VCaP (cell line): ENCODE measurements around the gene ZNF79.

Experiments
- H3K27ac ChIP-seq: fragments of 450-650 bp; 2 replicates; pipeline ENCODE4 v1.5.1; 2017
- TF ChIP-seq, protein P1 (sequence below): fragments of 450-650 bp; conservative IDR thresholded peaks from 2 replicates; pipeline ENCODE4 v1.5.1; 2017; ENCODE audit warnings: mild to moderate bottlenecking, moderate library complexity

ZNF79 gene

DNA sequence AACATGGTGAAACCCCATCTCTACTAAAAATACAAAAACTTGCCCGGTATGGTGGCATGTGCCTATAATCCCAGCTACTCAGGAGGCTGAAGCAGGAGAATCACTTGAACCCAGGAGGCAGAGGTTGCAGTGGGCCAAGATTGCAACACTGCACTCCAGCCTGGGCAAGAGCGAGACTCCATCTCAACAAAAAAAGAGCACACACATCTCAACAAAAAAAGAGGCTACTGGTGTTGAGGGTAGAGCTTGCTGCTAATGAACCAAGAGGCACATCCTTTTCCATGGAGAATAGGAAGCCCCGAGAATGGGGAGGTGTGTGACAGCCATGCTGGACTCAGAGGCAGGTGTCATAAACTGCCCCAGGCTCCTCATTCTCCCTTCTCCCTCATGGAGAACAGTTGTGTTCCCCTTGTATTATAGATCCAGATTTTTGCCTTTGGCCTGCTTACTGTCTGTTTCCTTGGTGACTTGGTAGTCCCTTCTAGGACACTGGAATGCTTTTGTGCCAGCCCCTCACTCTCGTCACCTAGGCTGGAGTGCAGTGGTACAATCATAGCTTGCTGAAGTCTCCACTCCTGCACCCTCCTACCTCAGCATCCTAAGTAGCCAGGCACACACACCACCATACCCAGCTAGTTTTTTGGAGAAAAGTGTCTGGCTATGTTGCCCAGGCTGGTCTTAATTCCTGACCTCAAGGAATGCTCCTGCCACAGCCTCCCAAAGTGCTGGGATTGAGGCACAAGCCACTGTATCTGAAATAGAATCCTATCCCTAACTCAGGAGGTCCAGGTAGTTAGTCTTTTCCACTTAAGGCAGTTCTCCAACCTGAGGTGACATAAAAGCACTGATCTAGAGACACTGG lies 21.9 kb downstream of the ZNF79 start:
- TF ChIP-seq, protein P1, sequence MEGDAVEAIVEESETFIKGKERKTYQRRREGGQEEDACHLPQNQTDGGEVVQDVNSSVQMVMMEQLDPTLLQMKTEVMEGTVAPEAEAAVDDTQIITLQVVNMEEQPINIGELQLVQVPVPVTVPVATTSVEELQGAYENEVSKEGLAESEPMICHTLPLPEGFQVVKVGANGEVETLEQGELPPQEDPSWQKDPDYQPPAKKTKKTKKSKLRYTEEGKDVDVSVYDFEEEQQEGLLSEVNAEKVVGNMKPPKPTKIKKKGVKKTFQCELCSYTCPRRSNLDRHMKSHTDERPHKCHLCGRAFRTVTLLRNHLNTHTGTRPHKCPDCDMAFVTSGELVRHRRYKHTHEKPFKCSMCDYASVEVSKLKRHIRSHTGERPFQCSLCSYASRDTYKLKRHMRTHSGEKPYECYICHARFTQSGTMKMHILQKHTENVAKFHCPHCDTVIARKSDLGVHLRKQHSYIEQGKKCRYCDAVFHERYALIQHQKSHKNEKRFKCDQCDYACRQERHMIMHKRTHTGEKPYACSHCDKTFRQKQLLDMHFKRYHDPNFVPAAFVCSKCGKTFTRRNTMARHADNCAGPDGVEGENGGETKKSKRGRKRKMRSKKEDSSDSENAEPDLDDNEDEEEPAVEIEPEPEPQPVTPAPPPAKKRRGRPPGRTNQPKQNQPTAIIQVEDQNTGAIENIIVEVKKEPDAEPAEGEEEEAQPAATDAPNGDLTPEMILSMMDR = no peak
- H3K27ac ChIP-seq = peak overlapping the region; percentile 98

DNA sequence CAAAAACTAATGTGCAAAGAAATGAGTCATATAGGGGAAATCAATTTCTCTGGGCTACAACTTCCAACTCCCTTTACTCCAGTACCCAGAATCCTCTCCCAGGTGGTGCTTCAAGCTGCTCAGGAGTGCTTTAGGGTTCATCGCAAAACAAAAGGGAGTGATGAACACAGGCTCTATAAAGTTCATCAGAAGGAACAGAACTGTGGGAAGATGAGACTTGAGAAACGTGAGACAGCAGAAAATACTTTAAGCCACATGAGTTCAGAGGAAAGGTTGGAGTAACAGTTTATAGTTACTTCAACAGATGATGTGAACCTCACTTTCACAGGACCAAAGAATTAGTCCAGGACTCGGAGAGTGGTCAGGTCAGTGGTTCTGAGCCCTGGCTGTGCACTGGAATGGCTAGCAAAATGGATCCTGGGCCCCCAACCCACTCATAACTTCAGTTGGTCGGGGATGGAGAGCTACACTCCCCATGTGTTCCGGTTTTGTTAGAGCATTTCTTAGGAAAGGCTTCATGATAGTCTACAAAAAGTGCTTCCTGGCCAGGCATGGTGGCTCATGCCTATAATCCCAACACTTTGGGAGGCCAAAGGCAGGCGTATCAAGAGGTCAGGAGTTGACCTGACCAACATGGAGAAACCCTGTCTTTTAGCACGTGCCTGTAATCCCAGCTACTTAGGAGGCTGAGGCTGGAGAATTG lies 22.7 kb downstream of the ZNF79 start:
- peak overlapping the region; percentile 98 for H3K27ac ChIP-seq
- TF ChIP-seq, protein P1 = no peak

DNA sequence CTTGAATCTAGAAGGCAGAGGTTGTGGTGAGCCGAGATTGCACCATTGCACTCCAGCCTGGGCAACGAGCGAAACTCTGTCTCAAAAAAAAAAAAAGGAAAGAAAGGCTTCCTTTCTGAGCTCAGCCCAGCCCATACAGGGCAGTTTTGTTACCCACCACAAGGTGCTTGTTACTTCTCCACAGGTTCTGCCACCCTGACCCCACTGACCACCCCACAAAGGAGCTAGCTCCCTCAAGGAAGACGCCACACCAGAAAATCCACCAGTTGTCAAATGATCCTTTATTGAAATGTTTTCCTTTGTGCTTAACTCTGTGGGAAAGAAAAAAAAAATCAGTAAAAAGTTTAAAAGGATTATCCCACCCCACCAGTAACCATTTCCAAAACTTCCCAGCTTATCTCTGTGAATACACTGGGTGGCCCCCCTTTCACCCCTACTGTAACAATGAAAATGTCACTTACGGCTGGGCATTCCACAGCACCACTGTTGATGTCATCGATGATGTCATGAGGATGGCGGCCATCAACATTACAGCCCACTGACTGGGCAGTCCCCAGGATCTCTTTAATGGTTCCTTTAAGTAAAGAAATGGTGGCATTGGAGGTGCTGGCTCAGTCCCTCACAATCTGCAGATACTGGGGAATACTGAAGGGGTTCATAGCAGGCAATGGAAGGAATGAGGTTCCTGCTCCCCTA lies 23.4 kb downstream of the ZNF79 start:
- H3K27ac ChIP-seq = peak overlapping the region; percentile 98
- TF ChIP-seq, protein P1 = no peak

DNA sequence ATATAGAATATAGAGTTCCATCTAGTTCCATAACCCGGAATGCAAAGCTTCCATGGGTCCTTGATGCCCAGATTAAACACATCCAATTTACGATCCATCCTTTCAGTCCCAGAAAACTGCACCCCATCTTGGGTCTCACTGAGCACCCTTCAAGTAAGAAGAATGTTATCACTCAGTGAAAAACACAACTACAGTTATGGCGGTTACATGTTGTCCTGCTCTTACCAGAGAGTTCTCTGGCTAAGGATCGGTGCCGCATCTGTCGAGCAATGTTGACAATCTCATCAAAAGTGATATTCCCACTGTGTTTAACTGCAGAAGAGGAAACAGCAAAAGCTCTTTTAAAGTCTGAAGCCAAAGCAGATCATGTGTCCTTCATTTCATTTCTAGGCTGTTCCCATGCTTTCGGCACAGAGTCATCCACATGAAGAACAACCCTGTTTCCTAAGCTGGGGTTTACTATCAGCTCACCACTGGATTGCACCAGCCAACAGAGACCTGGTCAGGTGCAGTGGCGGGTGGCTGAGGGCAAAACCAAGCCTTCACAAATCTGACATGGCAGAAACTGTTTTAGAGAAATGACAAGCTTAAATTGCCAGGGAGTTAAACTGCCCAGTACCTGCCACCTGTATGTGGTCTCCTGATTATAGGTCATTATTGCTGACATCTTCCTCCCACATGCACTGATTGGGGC lies 24.1 kb downstream of the ZNF79 start:
- H3K27ac ChIP-seq = peak overlapping the region; percentile 98
- TF ChIP-seq, protein P1 = no peak

DNA sequence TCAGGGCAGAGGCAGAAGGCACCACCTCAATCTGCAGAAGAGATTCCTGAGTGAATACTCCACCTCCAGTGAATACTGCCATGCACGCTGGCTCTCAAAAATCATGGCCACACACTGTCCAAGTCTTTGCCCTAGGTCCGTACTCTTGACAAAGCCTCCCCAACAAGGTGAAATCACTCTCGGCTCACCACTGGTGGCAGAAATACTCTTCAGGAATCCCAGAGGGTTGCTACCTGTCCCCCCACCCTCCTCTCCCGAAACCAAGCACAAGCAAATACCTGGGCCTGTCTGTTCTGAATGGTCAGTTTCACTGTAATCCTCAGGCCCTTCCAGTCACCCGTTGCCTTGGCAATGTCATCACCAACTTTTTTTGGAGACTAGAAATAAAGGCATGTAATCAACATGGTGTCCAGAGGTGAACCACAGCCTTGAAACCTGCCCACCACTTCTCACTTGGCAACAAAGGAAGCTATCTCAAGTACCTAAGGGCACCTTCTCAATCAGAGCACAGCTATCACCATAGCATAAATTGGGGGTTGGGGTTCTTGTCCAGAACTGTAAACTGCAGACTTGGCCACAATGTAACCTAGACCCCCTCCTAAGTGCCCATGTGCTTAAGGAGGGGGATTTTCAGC lies 25.3 kb downstream of the ZNF79 start:
- TF ChIP-seq, protein P1 = no peak
- peak overlapping the region; percentile 98 for H3K27ac ChIP-seq

DNA sequence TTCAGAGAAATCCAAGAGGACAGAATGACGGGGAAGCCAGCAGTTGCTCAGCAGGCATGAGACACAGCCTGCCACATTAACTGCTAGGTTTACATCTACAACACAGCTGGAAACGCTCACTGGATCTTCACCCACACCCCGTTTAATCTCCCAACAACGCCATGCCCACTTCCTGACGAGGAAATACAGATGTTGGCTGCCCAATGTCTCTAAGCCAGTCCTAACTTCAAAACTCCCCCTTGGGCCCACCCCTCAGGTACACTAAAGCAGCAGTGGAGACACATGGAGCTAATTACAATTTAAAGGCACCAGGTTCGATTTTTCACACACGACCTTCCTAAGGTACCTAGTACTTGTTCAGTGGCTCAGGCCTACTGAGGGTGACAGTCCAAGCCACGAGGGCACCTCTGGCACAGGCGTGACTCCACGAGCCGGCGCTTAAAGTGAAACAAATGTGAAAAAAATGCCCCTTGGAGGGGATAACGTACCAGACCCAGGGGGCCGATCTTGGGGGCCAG lies 26.1 kb downstream of the ZNF79 start:
- peak overlapping the region; percentile 98 for H3K27ac ChIP-seq
- TF ChIP-seq, protein P1 = no peak
